ENCODE results near the gene GALNT8. TPM values are rescaled to one million over a fixed set of nuclear protein-coding genes. Genes with fewer than 3 reads are reported as not detected.

The GALNT8 gene
- polyA plus RNA-seq, 3 donors, result 0.04 TPM; not detected in 2

DNA sequence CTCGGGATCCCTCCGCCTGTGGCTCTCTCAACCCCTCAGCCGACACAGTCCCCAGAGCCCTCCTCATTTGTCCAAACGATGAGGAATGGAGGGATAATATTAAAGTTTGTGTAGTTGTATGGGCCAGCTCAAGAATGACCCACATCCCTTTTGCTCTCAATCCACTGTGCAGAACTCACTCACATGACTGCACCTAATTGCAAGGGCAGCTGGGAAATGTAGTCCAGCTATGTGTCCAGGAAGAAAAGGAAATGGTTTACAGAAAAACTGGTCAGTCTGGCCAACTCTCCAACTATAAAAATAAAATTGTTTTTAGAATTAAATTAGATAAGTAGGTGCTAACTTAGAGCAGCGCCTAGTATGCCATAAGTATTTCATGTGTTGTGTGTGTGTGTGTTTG is 66.6 kb downstream of the GALNT8 start:
- H3K4me2 ChIP-seq (replicated peaks; ENCODE audit: extremely low read depth, low read length, poor library complexity, severe bottlenecking), result no peak overlapping the region
- no peaks in the 10 kb centered on the region for H4K20me1 ChIP-seq (ENCODE audit: insufficient read depth, low read length)
- H3K9me3 Mint-ChIP-seq, result peaks cover 0 to 10% (median 3%) of the 10 kb centered on the region in 7 donors
- no peaks in the 10 kb centered on the region for H3K79me2 ChIP-seq (ENCODE audit: insufficient read depth, low read length)
- no peaks in the 10 kb centered on the region for H3K36me3 Mint-ChIP-seq
- H3K27me3 ChIP-seq (ENCODE audit: control insufficient read depth in 2 of 2, insufficient read depth in 2 of 2, low read length in 2 of 2), result no peaks in the 10 kb centered on the region
- H3K4me3 ChIP-seq (replicated peaks in 1 of 3; ENCODE audit: low read depth in 2 of 3, low read length in 3 of 3), result no peak overlapping the region
- no peaks in the 10 kb centered on the region for H3K4me1 ChIP-seq (ENCODE audit: control insufficient read depth in 1 of 2, insufficient read depth in 2 of 2, low read length in 2 of 2)
- no peak overlapping the region for H3K27ac Mint-ChIP-seq
- no CpG with 5 or more reads among the region's 5 CpGs for WGBS (ENCODE audit: insufficient coverage)
- H2AFZ ChIP-seq (ENCODE audit: insufficient read depth, low read depth, low read length, poor library complexity, severe bottlenecking), result no peak overlapping the region
- no peak overlapping the region for H3K9ac ChIP-seq (ENCODE audit: insufficient read depth, low read length, poor library complexity, severe bottlenecking)
- H3K36me3 ChIP-seq (replicated peaks in 1 of 2; ENCODE audit: control insufficient read depth in 1 of 2, insufficient read depth in 2 of 2, low read length in 2 of 2), result no peaks in the 10 kb centered on the region
- intact Hi-C loops (cut with micrococcal nuclease), result no loop called here
- H3K9me3 ChIP-seq (replicated peaks in 1 of 2; ENCODE audit: control insufficient read depth in 1 of 2, insufficient read depth in 1 of 2, low read length in 2 of 2), result peaks cover 3 to 4% of the 10 kb centered on the region in 2 donors
- no peaks in the 10 kb centered on the region for H3K4me1 Mint-ChIP-seq
- DNase-seq, result no peak
- H3K27me3 Mint-ChIP-seq (ENCODE audit: low read depth in 3 of 3), result peaks cover 4 to 7% (median 5%) of the 10 kb centered on the region in 3 donors
- H3K4me3 Mint-ChIP-seq, result no peak overlapping the region
- no peak overlapping the region for H3K27ac ChIP-seq (ENCODE audit: low read depth in 1 of 2, low read length in 2 of 2)
- TF ChIP-seq, protein P1, sequence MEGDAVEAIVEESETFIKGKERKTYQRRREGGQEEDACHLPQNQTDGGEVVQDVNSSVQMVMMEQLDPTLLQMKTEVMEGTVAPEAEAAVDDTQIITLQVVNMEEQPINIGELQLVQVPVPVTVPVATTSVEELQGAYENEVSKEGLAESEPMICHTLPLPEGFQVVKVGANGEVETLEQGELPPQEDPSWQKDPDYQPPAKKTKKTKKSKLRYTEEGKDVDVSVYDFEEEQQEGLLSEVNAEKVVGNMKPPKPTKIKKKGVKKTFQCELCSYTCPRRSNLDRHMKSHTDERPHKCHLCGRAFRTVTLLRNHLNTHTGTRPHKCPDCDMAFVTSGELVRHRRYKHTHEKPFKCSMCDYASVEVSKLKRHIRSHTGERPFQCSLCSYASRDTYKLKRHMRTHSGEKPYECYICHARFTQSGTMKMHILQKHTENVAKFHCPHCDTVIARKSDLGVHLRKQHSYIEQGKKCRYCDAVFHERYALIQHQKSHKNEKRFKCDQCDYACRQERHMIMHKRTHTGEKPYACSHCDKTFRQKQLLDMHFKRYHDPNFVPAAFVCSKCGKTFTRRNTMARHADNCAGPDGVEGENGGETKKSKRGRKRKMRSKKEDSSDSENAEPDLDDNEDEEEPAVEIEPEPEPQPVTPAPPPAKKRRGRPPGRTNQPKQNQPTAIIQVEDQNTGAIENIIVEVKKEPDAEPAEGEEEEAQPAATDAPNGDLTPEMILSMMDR (IDR thresholded peaks at IDR 0.05), result no peak

- Mint-ChIP-seq H3K9me3 (peaks cover 0 to 9% (median 3%) of the 10 kb centered on the region in 7 donors), H3K4me3 (no peak overlapping the region), H3K4me1 (no peaks in the 10 kb centered on the region), H3K36me3 (no peaks in the 10 kb centered on the region), H3K27ac (no peak overlapping the region), H3K27me3 (ENCODE audit: low read depth in 3 of 3) (peaks cover 2 to 7% (median 5%) of the 10 kb centered on the region in 3 donors)
- Histone ChIP-seq H3K9me3 (replicated peaks in 1 of 2; ENCODE audit: control insufficient read depth in 1 of 2, insufficient read depth in 1 of 2, low read length in 2 of 2) (peaks cover 3 to 4% of the 10 kb centered on the region in 2 donors), H2AFZ (ENCODE audit: insufficient read depth, low read depth, low read length, poor library complexity, severe bottlenecking) (no peak overlapping the region), H3K4me2 (replicated peaks; ENCODE audit: extremely low read depth, low read length, poor library complexity, severe bottlenecking) (no peak overlapping the region), H3K4me1 (ENCODE audit: control insufficient read depth in 1 of 2, insufficient read depth in 2 of 2, low read length in 2 of 2) (no peaks in the 10 kb centered on the region), H3K36me3 (replicated peaks in 1 of 2; ENCODE audit: control insufficient read depth in 1 of 2, insufficient read depth in 2 of 2, low read length in 2 of 2) (no peaks in the 10 kb centered on the region), H3K27ac (ENCODE audit: low read depth in 1 of 2, low read length in 2 of 2) (no peak overlapping the region), H3K4me3 (replicated peaks in 1 of 3; ENCODE audit: low read depth in 2 of 3, low read length in 3 of 3) (no peak overlapping the region), H4K20me1 (ENCODE audit: insufficient read depth, low read length) (no peaks in the 10 kb centered on the region), H3K27me3 (ENCODE audit: control insufficient read depth in 2 of 2, insufficient read depth in 2 of 2, low read length in 2 of 2) (no peaks in the 10 kb centered on the region), H3K9ac (ENCODE audit: insufficient read depth, low read length, poor library complexity, severe bottlenecking) (no peak overlapping the region), H3K79me2 (ENCODE audit: insufficient read depth, low read length) (no peaks in the 10 kb centered on the region)
- intact Hi-C loops (cut with micrococcal nuclease), result no loop called here
- TF ChIP-seq, protein P1 (IDR thresholded peaks at IDR 0.05), result no peak
- WGBS (ENCODE audit: insufficient coverage), result 83% methylated on average over 7 of the region's 7 CpGs
- DNase-seq, result no peak
These were observed 67.8 kb downstream of the GALNT8 start for GRCh38 chr12:4787965-4788364.
